Ishikawa (cell line): ENCODE data around the gene GNPTG.

Experiments used
- CEBPB ChIP-seq: IDR thresholded peaks from 2 replicates; pipeline ENCODE4 v1.6.1; 2012
- NFIC ChIP-seq: IDR thresholded peaks from 2 replicates; pipeline ENCODE4 v1.6.1; 2012
- REST ChIP-seq: IDR thresholded peaks from 2 replicates; pipeline ENCODE4 v1.6.1; 2012; ENCODE audit warnings: low read depth, mild to moderate bottlenecking
- TAF1 ChIP-seq: IDR thresholded peaks from 2 replicates; pipeline ENCODE4 v1.6.1; 2012; ENCODE audit warnings: low read depth, mild to moderate bottlenecking
- TCF12 ChIP-seq: IDR thresholded peaks from 2 replicates; pipeline ENCODE4 v1.6.1; 2012; ENCODE audit warnings: low read depth
- TEAD4 ChIP-seq: IDR thresholded peaks from 2 replicates; pipeline ENCODE4 v1.6.1; 2012
- YY1 ChIP-seq: IDR thresholded peaks from 2 replicates; pipeline ENCODE4 v1.6.1; 2012; ENCODE audit warnings: low read depth

GRCh38 chr16:1313721-1314369, 37.9 kb upstream of the GNPTG start:
- no peak for TF ChIP-seq NFIC
- TF ChIP-seq TEAD4: no peak
- no peak for TF ChIP-seq YY1
- no peak for TF ChIP-seq TCF12
- TF ChIP-seq CEBPB: no peak
- TF ChIP-seq TAF1: no peak
- no peak for TF ChIP-seq REST
